ENCODE results near the gene RBMS3. TPM values are rescaled to one million over a fixed set of nuclear protein-coding genes. Genes with fewer than 3 reads are reported as not detected.

RBMS3 gene
- total RNA-seq, 3 donors from 2014 or later, result 48.4 to 117 (median 103) TPM

DNA sequence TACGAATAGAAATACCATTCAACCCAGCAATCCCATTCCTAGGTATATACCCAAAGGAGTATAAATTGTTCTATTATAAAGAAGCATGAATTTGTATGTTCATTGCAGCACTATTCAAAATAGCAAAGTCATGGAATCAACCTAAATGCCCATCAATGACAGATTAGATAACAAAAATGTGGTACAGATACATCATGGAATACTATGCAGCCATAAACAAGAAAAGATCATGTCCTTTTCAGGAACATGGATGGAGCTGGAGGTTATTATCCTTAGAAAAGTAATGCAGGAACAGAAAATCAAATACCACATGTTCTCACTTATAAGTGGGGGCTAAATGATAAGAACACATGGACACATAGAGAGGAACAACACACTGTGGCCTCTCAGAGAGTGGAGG lies 571.9 kb downstream of the RBMS3 start:
- no peak for DNase-seq (ENCODE audit: low spot score in 2 of 2)
- TF ChIP-seq CTCF (IDR thresholded peaks at IDR 0.05) (no peak), POLR2AphosphoS5 (IDR thresholded peaks at IDR 0.05) (no peak), POLR2A (IDR thresholded peaks at IDR 0.05) (no peak)
- Histone ChIP-seq H3K36me3 (no peaks in the 10 kb centered on the region), H3K4me1 (no peaks in the 10 kb centered on the region), H3K9me3 (peaks cover 0 to 13% of the 10 kb centered on the region in 2 donors), H3K27me3 (no peaks in the 10 kb centered on the region), H3K27ac (no peak overlapping the region), H3K4me3 (no peak overlapping the region)
- intact Hi-C loops (cut with DNase I; ENCODE audit: low total_unique reads), result no loop called here

DNA sequence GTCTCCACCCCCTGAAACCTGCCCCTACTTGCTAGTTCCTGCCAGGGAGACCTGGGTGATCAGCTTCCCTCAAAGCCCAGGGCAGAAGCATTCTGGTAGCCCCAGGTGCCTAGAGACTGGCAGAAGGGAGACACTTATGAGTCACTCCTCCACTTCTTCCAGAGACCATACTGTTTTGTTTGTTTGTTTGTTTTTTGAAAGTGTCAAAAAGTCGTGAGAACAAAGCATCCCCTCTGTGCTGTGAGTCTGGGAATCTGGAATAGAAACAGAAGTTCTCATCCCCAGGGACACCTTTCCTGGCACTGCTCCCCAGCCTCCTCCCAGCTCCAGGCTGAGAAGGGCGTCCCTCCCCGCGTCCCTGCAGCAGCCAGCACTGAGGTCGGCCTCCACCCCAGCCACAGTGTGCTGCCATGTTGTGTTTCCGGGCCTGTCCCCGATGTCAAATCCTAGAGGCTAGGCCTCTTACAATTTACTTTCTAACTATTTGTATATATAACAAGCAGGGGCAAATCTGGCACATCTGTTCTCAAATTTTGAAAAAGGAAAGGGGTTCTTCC lies 573.0 kb downstream of the RBMS3 start:
- intact Hi-C loops (cut with DNase I; ENCODE audit: low total_unique reads), result no loop called here
- no peak for DNase-seq (ENCODE audit: low spot score in 2 of 2)
- Histone ChIP-seq H3K9me3 (peaks cover 0 to 13% of the 10 kb centered on the region in 2 donors), H3K27me3 (no peaks in the 10 kb centered on the region), H3K27ac (no peak overlapping the region), H3K36me3 (no peaks in the 10 kb centered on the region), H3K4me1 (no peaks in the 10 kb centered on the region), H3K4me3 (no peak overlapping the region)
- TF ChIP-seq CTCF (IDR thresholded peaks at IDR 0.05) (no peak), POLR2AphosphoS5 (IDR thresholded peaks at IDR 0.05) (no peak), POLR2A (IDR thresholded peaks at IDR 0.05) (no peak)

GRCh38 chr3:29854821-29855220 lies 574.0 kb downstream of the RBMS3 start:
- Histone ChIP-seq H3K4me1 (no peaks in the 10 kb centered on the region), H3K36me3 (no peaks in the 10 kb centered on the region), H3K27ac (no peak overlapping the region), H3K9me3 (peaks cover 0 to 13% of the 10 kb centered on the region in 2 donors), H3K27me3 (no peaks in the 10 kb centered on the region), H3K4me3 (no peak overlapping the region)
- DNase-seq (ENCODE audit: low spot score in 2 of 2), result no peak
- no peak for TF ChIP-seq POLR2AphosphoS5 (IDR thresholded peaks at IDR 0.05)
- TF ChIP-seq POLR2A (IDR thresholded peaks at IDR 0.05), result no peak
- TF ChIP-seq CTCF (IDR thresholded peaks at IDR 0.05), result no peak
- intact Hi-C loops (cut with DNase I; ENCODE audit: low total_unique reads), result no loop called here

- DNase-seq (ENCODE audit: low spot score in 2 of 2), result no peak
- TF ChIP-seq POLR2AphosphoS5 (IDR thresholded peaks at IDR 0.05) (no peak), CTCF (IDR thresholded peaks at IDR 0.05) (no peak), POLR2A (IDR thresholded peaks at IDR 0.05) (no peak)
- no peak overlapping the region for H3K27ac ChIP-seq
- intact Hi-C loops (cut with DNase I; ENCODE audit: low total_unique reads), result no loop called here
- H3K9me3 ChIP-seq, result no peaks in the 10 kb centered on the region
- H3K4me3 ChIP-seq, result no peak overlapping the region
- no peaks in the 10 kb centered on the region for H3K27me3 ChIP-seq
- no peaks in the 10 kb centered on the region for H3K4me1 ChIP-seq
- H3K36me3 ChIP-seq, result no peaks in the 10 kb centered on the region
Observed at GRCh38 chr3:29859726-29860270, 578.9 kb downstream of the RBMS3 start.

- no peak for TF ChIP-seq CTCF (IDR thresholded peaks at IDR 0.05)
- no peak overlapping the region for H3K4me3 ChIP-seq
- no peak for DNase-seq (ENCODE audit: low spot score in 2 of 2)
- intact Hi-C loops (cut with DNase I; ENCODE audit: low total_unique reads), result no loop called here
- no peaks in the 10 kb centered on the region for H3K27me3 ChIP-seq
- no peaks in the 10 kb centered on the region for H3K36me3 ChIP-seq
- H3K4me1 ChIP-seq, result no peaks in the 10 kb centered on the region
- no peak overlapping the region for H3K27ac ChIP-seq
- H3K9me3 ChIP-seq, result no peaks in the 10 kb centered on the region
Observed at GRCh38 chr3:29864809-29865208, 583.9 kb downstream of the RBMS3 start.
